ENCODE measurements around the gene MSX2.

Gene MSX2

GRCh38 chr5:174717826-174718455, 6.4 kb upstream of the MSX2 start:
- DNase-seq (ENCODE audit: low read depth), result no peak
- H3K4me3 ChIP-seq (ENCODE audit: low read depth, low read length), result no peak overlapping the region
- TF ChIP-seq, protein P1, sequence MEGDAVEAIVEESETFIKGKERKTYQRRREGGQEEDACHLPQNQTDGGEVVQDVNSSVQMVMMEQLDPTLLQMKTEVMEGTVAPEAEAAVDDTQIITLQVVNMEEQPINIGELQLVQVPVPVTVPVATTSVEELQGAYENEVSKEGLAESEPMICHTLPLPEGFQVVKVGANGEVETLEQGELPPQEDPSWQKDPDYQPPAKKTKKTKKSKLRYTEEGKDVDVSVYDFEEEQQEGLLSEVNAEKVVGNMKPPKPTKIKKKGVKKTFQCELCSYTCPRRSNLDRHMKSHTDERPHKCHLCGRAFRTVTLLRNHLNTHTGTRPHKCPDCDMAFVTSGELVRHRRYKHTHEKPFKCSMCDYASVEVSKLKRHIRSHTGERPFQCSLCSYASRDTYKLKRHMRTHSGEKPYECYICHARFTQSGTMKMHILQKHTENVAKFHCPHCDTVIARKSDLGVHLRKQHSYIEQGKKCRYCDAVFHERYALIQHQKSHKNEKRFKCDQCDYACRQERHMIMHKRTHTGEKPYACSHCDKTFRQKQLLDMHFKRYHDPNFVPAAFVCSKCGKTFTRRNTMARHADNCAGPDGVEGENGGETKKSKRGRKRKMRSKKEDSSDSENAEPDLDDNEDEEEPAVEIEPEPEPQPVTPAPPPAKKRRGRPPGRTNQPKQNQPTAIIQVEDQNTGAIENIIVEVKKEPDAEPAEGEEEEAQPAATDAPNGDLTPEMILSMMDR (conservative IDR thresholded peaks at IDR 0.05; ENCODE audit: low read depth, low read length), result no peak

DNA sequence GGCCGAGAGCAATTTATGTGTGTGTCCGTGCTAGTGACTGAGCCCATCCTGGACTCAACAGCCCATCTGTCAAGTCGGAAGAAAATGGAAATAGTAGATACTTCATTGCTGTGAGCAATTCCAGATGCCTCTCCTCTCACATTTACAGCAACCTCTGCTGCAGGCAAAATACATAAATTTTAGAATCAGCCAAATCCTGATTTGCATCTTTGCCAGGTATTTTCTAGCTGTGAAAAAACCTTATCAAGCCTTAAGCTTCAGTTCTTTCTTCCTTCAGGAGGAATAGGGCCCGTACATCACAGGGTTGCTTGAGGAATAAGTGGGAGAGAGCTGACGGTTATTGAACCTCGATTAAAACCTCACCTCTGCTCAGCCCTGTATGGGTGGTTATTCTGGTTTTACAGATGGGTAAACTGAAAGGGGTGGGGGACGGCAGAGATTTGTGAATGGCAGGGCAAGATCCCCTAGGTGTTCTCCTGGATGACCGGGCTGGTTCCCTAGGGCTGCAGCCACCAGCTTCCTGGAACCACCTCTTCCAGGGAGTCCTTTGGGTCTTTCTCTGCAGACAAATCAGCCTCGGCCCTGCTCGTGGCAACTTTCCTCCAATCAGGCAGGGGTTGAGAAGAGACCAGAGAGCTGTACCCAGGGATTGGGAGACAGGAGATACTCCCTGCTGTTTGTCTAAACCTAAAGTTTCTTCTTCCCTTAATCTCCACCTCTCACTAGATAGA, 5.3 kb upstream of the MSX2 start:
- H3K4me3 ChIP-seq (ENCODE audit: low read depth, low read length), result no peak overlapping the region
- TF ChIP-seq, protein P1 (conservative IDR thresholded peaks at IDR 0.05; ENCODE audit: low read depth, low read length), result no peak
- DNase-seq (ENCODE audit: low read depth), result no peak

GRCh38 chr5:174719793-174720611, 4.4 kb upstream of the MSX2 start:
- TF ChIP-seq, protein P1 (conservative IDR thresholded peaks at IDR 0.05; ENCODE audit: low read depth, low read length), result no peak
- H3K4me3 ChIP-seq (ENCODE audit: low read depth, low read length), result no peak overlapping the region
- no peak for DNase-seq (ENCODE audit: low read depth)

DNA sequence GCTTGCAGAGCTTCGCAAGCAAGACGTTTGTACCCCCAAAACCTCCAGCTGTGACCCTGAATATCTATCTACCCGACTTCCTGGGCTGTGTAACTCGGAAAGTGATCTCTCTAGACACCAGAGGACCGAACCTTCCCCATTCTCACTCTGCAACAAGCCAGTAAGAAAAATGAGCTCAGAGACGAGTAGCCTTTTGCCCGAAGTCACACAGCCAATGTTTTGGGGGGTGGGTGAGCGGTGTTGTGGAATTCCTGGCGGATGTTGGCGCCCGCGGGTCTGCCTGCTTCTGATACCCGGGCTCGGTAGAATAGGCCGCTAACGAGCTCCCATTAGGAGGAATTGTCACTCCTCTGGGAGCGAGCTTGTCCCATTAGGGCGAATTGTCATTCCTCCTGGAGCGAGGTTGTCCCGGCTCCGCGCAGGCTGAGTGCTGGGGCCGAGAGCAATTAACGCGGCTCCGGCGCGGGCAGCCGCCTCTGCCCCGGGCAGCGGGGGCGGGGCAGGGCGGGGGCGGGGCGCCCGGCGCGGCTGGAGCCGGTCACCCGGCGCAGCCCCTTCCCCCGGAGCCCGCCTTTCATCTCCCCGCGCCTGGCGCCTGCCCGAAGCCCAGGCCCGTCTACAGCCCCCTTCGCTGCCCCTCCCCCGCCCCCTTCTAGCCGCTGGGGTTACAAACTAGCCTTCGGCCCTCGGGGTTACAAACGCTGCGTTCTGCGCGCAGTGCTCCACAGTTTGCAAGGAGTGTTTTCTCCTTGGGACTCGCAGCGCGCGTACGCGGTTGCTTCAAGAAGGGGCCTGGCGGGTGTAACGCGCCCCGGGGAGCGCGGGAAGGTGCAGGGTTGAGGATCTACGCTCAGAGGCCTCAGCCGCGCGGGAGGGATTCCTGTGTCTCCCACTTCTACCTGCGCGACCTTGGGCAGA, 3.5 kb upstream of the MSX2 start:
- no peak for DNase-seq (ENCODE audit: low read depth)
- TF ChIP-seq, protein P1 (conservative IDR thresholded peaks at IDR 0.05; ENCODE audit: low read depth, low read length), result no peak
- H3K4me3 ChIP-seq (ENCODE audit: low read depth, low read length), result no peak overlapping the region

- TF ChIP-seq, protein P1 (conservative IDR thresholded peaks at IDR 0.05; ENCODE audit: low read depth, low read length), result no peak
- DNase-seq (ENCODE audit: low read depth), result no peak
- no peak overlapping the region for H3K4me3 ChIP-seq (ENCODE audit: low read depth, low read length)
These were observed 2.6 kb upstream of the MSX2 start for GRCh38 chr5:174721530-174722432.

Data from choroid plexus epithelial cell (primary cell).